ENCODE data around the gene GSTM4. TPM values are rescaled to one million over a fixed set of nuclear protein-coding genes. Genes with fewer than 3 reads are reported as not detected.
A peak's percentile ranks its signal among the peaks of the same experiment; 100 is the strongest.
"Not testable (repeated sequence)": the region's sequence is repeated elsewhere in the genome, so short reads cannot be mapped to it uniquely, and the experiment has no call there.

GSTM4 gene
- polyA plus RNA-seq, 2 donors: 22.9 to 26.4 TPM

DNA sequence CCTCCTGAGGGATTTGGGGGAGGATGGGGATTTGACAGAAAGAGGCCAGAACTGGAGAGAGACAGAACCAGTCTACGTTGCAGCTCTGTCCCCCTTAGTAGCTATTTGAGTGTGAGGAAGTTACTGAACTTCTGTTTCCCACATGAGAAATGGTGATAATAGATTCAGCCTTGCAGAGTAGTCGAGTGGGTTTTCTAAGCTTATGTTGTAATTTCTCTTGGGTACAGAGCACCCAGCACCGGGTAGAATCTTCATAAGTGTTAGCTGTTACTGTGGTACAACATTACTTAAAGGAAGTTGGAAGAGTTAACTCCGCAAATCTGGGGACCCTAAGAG, 4.8 kb downstream of the GSTM4 start:
- H3K36me3 ChIP-seq (ENCODE audit: control insufficient read depth in 2 of 2, insufficient read depth in 2 of 2, low read length in 1 of 2); H3K9me3 ChIP-seq (ENCODE audit: control insufficient read depth in 2 of 2, insufficient read depth in 1 of 2, low read depth in 1 of 2, low read length in 1 of 2): not testable (repeated sequence)

DNA sequence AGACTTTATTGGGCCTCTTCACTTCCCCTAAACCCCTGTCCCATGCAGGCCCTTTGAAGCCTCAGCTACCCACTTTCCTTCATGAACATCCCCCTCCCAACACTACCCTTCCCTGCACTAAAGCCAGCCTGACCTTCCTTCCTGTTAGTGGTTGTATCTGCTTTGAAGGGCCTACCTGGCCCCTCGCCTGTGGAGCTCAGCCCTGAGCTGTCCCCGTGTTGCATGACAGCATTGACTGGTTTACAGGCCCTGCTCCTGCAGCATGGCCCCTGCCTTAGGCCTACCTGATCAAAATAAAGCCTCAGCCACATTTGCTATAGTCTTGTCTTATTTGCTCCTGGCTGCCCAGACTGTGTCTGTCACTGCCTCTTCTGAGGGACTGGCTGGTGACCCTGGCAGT, 5.5 kb downstream of the GSTM4 start:
- H3K9me3 ChIP-seq (ENCODE audit: control insufficient read depth in 2 of 2, insufficient read depth in 1 of 2, low read depth in 1 of 2, low read length in 1 of 2): no peaks in the 10 kb centered on the region
- H3K27me3 ChIP-seq (ENCODE audit: control insufficient read depth in 1 of 2, insufficient read depth in 2 of 2, low read length in 2 of 2): no peaks in the 10 kb centered on the region
- H3K4me1 ChIP-seq (ENCODE audit: control insufficient read depth in 2 of 2, insufficient read depth in 2 of 2, low read length in 1 of 2): peaks cover 0 to 4% of the 10 kb centered on the region in 2 donors
- H3K4me3 ChIP-seq (ENCODE audit: low read depth in 1 of 2, low read length in 2 of 2): no peak overlapping the region
- no peak overlapping the region for H3K27ac ChIP-seq (ENCODE audit: low read depth in 2 of 2, low read length in 1 of 2)
- WGBS, 2 donors: 69 to 78% methylated on average over 2 of the region's 2 CpGs
- peaks cover 0 to 6% of the 10 kb centered on the region in 2 donors for H3K36me3 ChIP-seq (ENCODE audit: control insufficient read depth in 2 of 2, insufficient read depth in 2 of 2, low read length in 1 of 2)

More for the DNA sequence above, 4.8 kb downstream of the GSTM4 start:
- not testable (repeated sequence) for H3K4me1 ChIP-seq (ENCODE audit: control insufficient read depth in 2 of 2, insufficient read depth in 2 of 2, low read length in 1 of 2); H3K4me3 ChIP-seq (ENCODE audit: low read depth in 1 of 2, low read length in 2 of 2); H3K27me3 ChIP-seq (ENCODE audit: control insufficient read depth in 1 of 2, insufficient read depth in 2 of 2, low read length in 2 of 2); H3K27ac ChIP-seq (ENCODE audit: low read depth in 2 of 2, low read length in 1 of 2)
- WGBS, 2 donors: 72 to 79% methylated on average over 3 of the region's 4 CpGs

DNA sequence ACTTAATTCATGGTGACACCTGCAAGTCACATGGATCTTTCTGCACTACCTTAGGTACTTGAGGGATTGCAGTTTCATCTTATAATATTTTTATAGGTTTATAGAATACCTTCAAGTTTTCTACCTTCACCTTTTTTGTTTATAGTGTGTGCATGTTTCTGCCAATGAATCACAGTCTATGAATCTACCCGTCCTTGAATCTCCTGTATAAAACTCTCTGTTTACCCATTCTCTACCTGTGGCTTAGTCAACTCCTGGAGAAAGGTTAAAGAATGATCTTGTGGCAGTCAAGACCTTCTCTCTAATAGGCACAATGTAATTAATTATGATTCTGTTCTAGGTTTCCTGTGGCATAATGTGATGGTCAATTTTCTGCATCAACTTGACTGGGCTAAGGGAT, 8.8 kb downstream of the GSTM4 start:
- 79 to 81% methylated on average over 1 of the region's 1 CpG for WGBS, 2 donors
- Histone ChIP-seq H3K27me3 (ENCODE audit: control insufficient read depth in 1 of 2, insufficient read depth in 2 of 2, low read length in 2 of 2) (no peaks in the 10 kb centered on the region), H3K4me1 (ENCODE audit: control insufficient read depth in 2 of 2, insufficient read depth in 2 of 2, low read length in 1 of 2) (no peaks in the 10 kb centered on the region), H3K9me3 (ENCODE audit: control insufficient read depth in 2 of 2, insufficient read depth in 1 of 2, low read depth in 1 of 2, low read length in 1 of 2) (no peaks in the 10 kb centered on the region), H3K4me3 (ENCODE audit: low read depth in 1 of 2, low read length in 2 of 2) (no peak overlapping the region), H3K27ac (ENCODE audit: low read depth in 2 of 2, low read length in 1 of 2) (no peak overlapping the region), H3K36me3 (ENCODE audit: control insufficient read depth in 2 of 2, insufficient read depth in 2 of 2, low read length in 1 of 2) (no peaks in the 10 kb centered on the region)

DNA sequence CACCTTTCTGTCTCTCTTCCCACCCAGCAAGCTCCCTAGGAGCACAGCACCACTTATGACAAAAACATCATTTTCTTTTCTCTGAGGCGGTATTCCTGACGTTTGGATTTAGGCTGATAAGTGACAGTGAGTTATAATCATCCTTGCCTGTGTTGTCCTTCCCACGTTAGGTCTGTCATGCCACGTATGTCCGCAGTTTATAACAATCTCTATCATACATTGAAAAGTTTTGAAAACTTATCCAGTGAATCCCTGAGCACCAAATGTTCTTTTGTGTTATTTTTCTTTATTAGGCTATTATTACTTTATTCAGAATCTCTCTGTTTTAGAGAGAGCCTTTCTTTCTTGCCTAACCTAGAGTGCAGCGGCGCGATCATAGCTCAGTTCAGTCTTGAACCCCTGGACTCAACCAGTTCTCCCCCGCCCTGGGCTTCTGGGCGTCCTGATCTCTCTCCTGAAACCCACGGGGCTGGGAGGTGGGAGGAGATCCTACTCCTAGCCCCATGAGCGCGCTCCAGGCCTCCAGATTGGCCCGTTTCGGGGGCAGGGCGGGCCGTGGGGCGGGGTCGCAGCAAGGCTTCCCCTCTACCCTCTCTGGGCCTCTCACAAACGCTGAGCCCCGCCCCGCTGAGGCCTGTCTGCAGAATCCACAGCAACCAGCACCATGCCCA, 11.7 kb downstream of the GSTM4 start, which contains the start of gene GSTM2:
Gene GSTM2 (plus strand): TSS at position 606 of the 671 bp plus-strand sequence. CDS start 59 bp downstream, at position 665.
- Histone ChIP-seq H3K36me3 (ENCODE audit: control insufficient read depth in 2 of 2, insufficient read depth in 2 of 2, low read length in 1 of 2) (no peaks in the 10 kb centered on the region), H3K4me3 (ENCODE audit: low read depth in 1 of 2, low read length in 2 of 2) (peak within 1 kb of the TSS; percentile 48 to 56), H3K27me3 (ENCODE audit: control insufficient read depth in 1 of 2, insufficient read depth in 2 of 2, low read length in 2 of 2) (no peaks in the 10 kb centered on the region), H3K9me3 (ENCODE audit: control insufficient read depth in 2 of 2, insufficient read depth in 1 of 2, low read depth in 1 of 2, low read length in 1 of 2) (no peaks in the 10 kb centered on the region), H3K4me1 (ENCODE audit: control insufficient read depth in 2 of 2, insufficient read depth in 2 of 2, low read length in 1 of 2) (no peaks in the 10 kb centered on the region), H3K27ac (ENCODE audit: low read depth in 2 of 2, low read length in 1 of 2) (peak within 1 kb of the TSS in 1 of 2 donors; percentile 66)
- 9 to 13% methylated on average over 22 of the region's 22 CpGs for WGBS, 2 donors

DNA sequence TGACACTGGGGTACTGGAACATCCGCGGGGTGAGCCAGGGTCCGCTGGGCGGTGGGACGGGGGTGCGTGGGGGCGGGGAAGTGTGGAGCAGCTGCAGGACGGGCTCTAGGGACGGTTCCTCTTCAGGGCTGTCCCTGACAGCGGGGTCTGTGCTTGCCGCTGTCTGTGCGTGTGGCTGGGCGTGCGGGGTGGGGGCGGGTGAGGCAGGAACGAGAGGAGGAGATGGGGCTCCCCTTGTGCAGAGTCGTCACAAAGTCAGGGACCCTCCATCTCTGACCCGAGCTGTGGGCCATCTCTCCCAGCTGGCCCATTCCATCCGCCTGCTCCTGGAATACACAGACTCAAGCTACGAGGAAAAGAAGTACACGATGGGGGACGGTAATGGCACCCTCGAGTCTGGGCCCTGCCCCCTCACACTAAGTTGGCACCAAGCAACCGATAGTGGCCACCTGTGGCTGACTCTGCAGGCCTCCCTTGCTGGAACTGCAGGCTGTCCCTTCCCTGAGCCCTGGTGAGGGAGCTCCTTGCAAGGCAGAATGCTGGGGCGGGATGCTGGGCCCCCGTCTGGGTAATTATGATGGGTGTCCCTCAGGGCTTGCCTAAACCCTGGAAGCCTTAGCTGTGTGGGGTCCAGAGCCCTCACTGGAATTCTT, 12.3 kb downstream of the GSTM4 start:
- no peaks in the 10 kb centered on the region for H3K36me3 ChIP-seq (ENCODE audit: control insufficient read depth in 2 of 2, insufficient read depth in 2 of 2, low read length in 1 of 2)
- peak overlapping the region; percentile 48 to 56 for H3K4me3 ChIP-seq (ENCODE audit: low read depth in 1 of 2, low read length in 2 of 2)
- no peaks in the 10 kb centered on the region for H3K27me3 ChIP-seq (ENCODE audit: control insufficient read depth in 1 of 2, insufficient read depth in 2 of 2, low read length in 2 of 2)
- H3K4me1 ChIP-seq (ENCODE audit: control insufficient read depth in 2 of 2, insufficient read depth in 2 of 2, low read length in 1 of 2): no peaks in the 10 kb centered on the region
- H3K27ac ChIP-seq (ENCODE audit: low read depth in 2 of 2, low read length in 1 of 2): peak overlapping the region in 1 of 2 donors; percentile 66
- no peaks in the 10 kb centered on the region for H3K9me3 ChIP-seq (ENCODE audit: control insufficient read depth in 2 of 2, insufficient read depth in 1 of 2, low read depth in 1 of 2, low read length in 1 of 2)
- WGBS, 2 donors: 10 to 11% methylated on average over 26 of the region's 26 CpGs

DNA sequence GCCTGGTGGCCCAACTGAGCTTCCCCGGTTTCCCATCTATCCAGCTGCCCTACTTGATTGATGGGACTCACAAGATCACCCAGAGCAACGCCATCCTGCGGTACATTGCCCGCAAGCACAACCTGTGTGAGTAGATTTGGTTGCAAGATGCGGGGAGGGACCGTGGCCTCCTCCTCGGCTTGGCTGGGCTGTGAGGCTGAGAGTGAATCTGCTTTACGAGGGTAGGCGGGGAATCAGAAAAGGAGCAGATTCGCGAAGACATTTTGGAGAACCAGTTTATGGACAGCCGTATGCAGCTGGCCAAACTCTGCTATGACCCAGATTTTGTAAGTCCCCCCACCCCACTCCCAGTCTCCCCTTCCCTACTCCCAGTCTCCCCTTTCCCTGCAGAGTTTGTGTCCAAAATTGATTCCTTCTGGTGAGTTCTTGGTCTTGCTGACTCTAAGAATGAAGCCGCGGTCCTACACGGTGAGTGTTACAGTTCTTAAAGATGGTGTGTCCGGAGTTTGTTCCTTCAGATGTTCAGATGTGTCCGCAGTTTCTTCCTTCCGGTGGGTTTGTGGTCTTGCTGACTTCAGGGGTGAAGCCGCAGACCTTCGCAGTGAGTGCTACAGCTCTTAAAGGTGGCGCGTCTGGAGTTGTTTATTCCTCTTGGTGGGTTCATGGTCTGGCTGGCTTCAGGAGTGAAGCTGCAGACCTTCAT, 13.5 kb downstream of the GSTM4 start:
- WGBS, 2 donors: 90 to 93% methylated on average over 22 of the region's 22 CpGs
- no peak overlapping the region for H3K27ac ChIP-seq (ENCODE audit: low read depth in 2 of 2, low read length in 1 of 2)
- H3K36me3 ChIP-seq (ENCODE audit: control insufficient read depth in 2 of 2, insufficient read depth in 2 of 2, low read length in 1 of 2): no peaks in the 10 kb centered on the region
- no peaks in the 10 kb centered on the region for H3K27me3 ChIP-seq (ENCODE audit: control insufficient read depth in 1 of 2, insufficient read depth in 2 of 2, low read length in 2 of 2)
- H3K4me3 ChIP-seq (ENCODE audit: low read depth in 1 of 2, low read length in 2 of 2): no peak overlapping the region
- H3K4me1 ChIP-seq (ENCODE audit: control insufficient read depth in 2 of 2, insufficient read depth in 2 of 2, low read length in 1 of 2): no peaks in the 10 kb centered on the region
- no peaks in the 10 kb centered on the region for H3K9me3 ChIP-seq (ENCODE audit: control insufficient read depth in 2 of 2, insufficient read depth in 1 of 2, low read depth in 1 of 2, low read length in 1 of 2)

DNA sequence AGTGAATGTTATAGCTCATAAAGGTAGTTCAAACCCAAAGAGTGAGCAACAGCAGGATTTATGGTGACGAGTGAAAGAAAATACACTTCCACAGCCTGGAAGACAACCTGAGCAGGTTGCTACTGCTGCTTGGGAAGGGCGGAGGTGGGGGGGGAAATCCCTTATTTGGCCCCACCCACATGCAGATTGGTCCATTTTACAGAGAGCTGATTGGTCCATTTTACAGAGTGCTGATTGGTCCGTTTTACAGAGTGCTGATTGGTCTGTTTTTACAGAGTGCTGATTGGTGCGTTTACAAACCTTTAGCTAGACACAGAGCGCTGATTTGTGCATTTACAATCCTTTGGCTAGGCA, 14.0 kb downstream of the GSTM4 start:
- WGBS, 2 donors: 97 to 98% methylated on average over 4 to 5 of the region's 5 CpGs
- H3K4me1 ChIP-seq (ENCODE audit: control insufficient read depth in 2 of 2, insufficient read depth in 2 of 2, low read length in 1 of 2); H3K27me3 ChIP-seq (ENCODE audit: control insufficient read depth in 1 of 2, insufficient read depth in 2 of 2, low read length in 2 of 2); H3K27ac ChIP-seq (ENCODE audit: low read depth in 2 of 2, low read length in 1 of 2); H3K9me3 ChIP-seq (ENCODE audit: control insufficient read depth in 2 of 2, insufficient read depth in 1 of 2, low read depth in 1 of 2, low read length in 1 of 2); H3K4me3 ChIP-seq (ENCODE audit: low read depth in 1 of 2, low read length in 2 of 2); H3K36me3 ChIP-seq (ENCODE audit: control insufficient read depth in 2 of 2, insufficient read depth in 2 of 2, low read length in 1 of 2): not testable (repeated sequence)

DNA sequence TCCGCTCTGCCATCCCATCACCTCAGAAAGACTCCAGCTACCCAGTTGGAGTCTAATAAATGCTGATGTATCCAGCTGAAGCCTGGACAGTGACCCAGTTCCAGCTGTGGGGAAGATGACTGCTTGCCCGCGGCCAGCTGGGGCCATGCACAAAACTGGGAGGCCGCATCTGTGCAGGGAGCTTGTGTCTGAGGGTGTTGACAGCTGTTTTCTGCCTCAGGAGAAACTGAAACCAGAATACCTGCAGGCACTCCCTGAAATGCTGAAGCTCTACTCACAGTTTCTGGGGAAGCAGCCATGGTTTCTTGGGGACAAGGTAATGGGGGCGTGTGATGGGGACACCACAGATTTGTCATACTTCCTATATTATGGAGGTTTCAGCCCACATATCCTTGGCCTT, 15.2 kb downstream of the GSTM4 start:
- no peaks in the 10 kb centered on the region for H3K4me1 ChIP-seq (ENCODE audit: control insufficient read depth in 2 of 2, insufficient read depth in 2 of 2, low read length in 1 of 2)
- H3K27me3 ChIP-seq (ENCODE audit: control insufficient read depth in 1 of 2, insufficient read depth in 2 of 2, low read length in 2 of 2): no peaks in the 10 kb centered on the region
- H3K36me3 ChIP-seq (ENCODE audit: control insufficient read depth in 2 of 2, insufficient read depth in 2 of 2, low read length in 1 of 2): no peaks in the 10 kb centered on the region
- no peaks in the 10 kb centered on the region for H3K9me3 ChIP-seq (ENCODE audit: control insufficient read depth in 2 of 2, insufficient read depth in 1 of 2, low read depth in 1 of 2, low read length in 1 of 2)
- H3K27ac ChIP-seq (ENCODE audit: low read depth in 2 of 2, low read length in 1 of 2): no peak overlapping the region
- no peak overlapping the region for H3K4me3 ChIP-seq (ENCODE audit: low read depth in 1 of 2, low read length in 2 of 2)
- WGBS, 2 donors: 90 to 91% methylated on average over 5 of the region's 5 CpGs

DNA sequence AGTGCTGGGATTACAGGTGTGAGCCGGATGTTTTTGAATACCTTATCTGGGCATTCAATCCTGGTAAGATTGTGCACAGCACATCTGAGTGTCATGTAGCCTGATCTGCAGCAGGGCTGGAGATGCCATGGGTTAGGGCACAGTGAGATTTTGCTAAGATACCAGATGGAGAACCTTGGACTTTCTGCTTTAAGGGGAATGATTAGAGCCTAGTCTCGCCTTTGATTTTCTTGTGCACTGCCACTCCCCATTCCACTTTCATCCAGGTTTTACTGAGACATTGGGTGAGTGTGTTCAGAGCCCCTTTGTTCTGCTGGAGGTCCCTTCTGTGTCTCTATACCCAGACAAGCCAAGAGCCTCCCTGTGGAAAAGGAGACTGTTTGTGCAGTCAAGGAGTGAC, 18.0 kb downstream of the GSTM4 start:
- not testable (repeated sequence) for H3K4me3 ChIP-seq (ENCODE audit: low read depth in 1 of 2, low read length in 2 of 2)

More for the DNA sequence above, 18.0 kb downstream of the GSTM4 start:
- not testable (repeated sequence) for H3K27ac ChIP-seq (ENCODE audit: low read depth in 2 of 2, low read length in 1 of 2); H3K9me3 ChIP-seq (ENCODE audit: control insufficient read depth in 2 of 2, insufficient read depth in 1 of 2, low read depth in 1 of 2, low read length in 1 of 2); H3K27me3 ChIP-seq (ENCODE audit: control insufficient read depth in 1 of 2, insufficient read depth in 2 of 2, low read length in 2 of 2); H3K4me1 ChIP-seq (ENCODE audit: control insufficient read depth in 2 of 2, insufficient read depth in 2 of 2, low read length in 1 of 2); H3K36me3 ChIP-seq (ENCODE audit: control insufficient read depth in 2 of 2, insufficient read depth in 2 of 2, low read length in 1 of 2)
- 79 to 88% methylated on average over 2 of the region's 2 CpGs for WGBS, 2 donors

Data from esophagus (tissue), 2 donors.